Loucy (cell line): ENCODE data around the gene PPP1R9B.

Experiments used
- H2AFZ ChIP-seq: fragments of 200-600 bp; sonication (generic); 2 replicates; pipeline ENCODE4 v1.6.0; 2016; ENCODE audit warnings: antibody characterized with exemption, mild to moderate bottlenecking, low read length, moderate library complexity
- H3F3A ChIP-seq: fragments of 200-600 bp; 2 replicates; pipeline ENCODE4 v1.6.0; 2016; ENCODE audit warnings: antibody characterized with exemption, low read depth, mild to moderate bottlenecking
- H3K27me3 ChIP-seq: fragments of 200-600 bp; sonication (generic); 2 replicates; pipeline ENCODE4 v1.6.1; 2014; ENCODE audit warnings: low read length, mild to moderate bottlenecking; ENCODE audit not compliant: insufficient read depth, poor library complexity, severe bottlenecking
- H3K36me3 ChIP-seq: fragments of 200-600 bp; sonication (generic); 2 replicates; pipeline ENCODE4 v1.6.1; 2016; ENCODE audit warnings: low read length; ENCODE audit not compliant: insufficient read depth
- H3K4me1 ChIP-seq: fragments of 200-600 bp; sonication (generic); 2 replicates; pipeline ENCODE4 v1.5.1; 2014; ENCODE audit warnings: low read length, mild to moderate bottlenecking; ENCODE audit not compliant: insufficient read depth, poor library complexity, severe bottlenecking
- H3K4me2 ChIP-seq: fragments of 200-600 bp; sonication (generic); 2 replicates; pipeline ENCODE4 v1.6.0; 2014; ENCODE audit warnings: antibody characterized with exemption, low read length, low read depth, mild to moderate bottlenecking; ENCODE audit not compliant: poor library complexity, severe bottlenecking
- H3K4me3 ChIP-seq: fragments of 200-600 bp; sonication (generic); 2 replicates; pipeline ENCODE4 v1.5.1; 2014; ENCODE audit warnings: low read length, mild to moderate bottlenecking, mixed read lengths; ENCODE audit not compliant: poor library complexity, severe bottlenecking
- H3K79me2 ChIP-seq: fragments of 200-600 bp; sonication (generic); 2 replicates; pipeline ENCODE4 v1.6.1; 2014; ENCODE audit warnings: low read length; ENCODE audit not compliant: insufficient read depth
- H3K9ac ChIP-seq: fragments of 200-600 bp; sonication (generic); 2 replicates; pipeline ENCODE4 v1.6.0; 2014; ENCODE audit warnings: mild to moderate bottlenecking, low read depth, low read length, moderate library complexity; ENCODE audit not compliant: poor library complexity, severe bottlenecking
- H3K9me2 ChIP-seq: fragments of 200-600 bp; sonication (generic); replicated peaks from 2 replicates; pipeline ENCODE4 v1.6.1; 2016; ENCODE audit warnings: low read depth, low read length, mixed read lengths
- H3K9me3 ChIP-seq: fragments of 200-600 bp; sonication (generic); 2 replicates; pipeline ENCODE4 v1.6.1; 2014; ENCODE audit warnings: mild to moderate bottlenecking, antibody characterized with exemption, low read length, low read depth; ENCODE audit not compliant: insufficient read depth
- H4K20me1 ChIP-seq: fragments of 200-600 bp; sonication (generic); 2 replicates; pipeline ENCODE4 v1.6.0; 2014; ENCODE audit warnings: antibody characterized with exemption, low read length, mild to moderate bottlenecking; ENCODE audit not compliant: insufficient read depth, poor library complexity, severe bottlenecking
- EZH2phosphoT487 ChIP-seq: fragments of 200-600 bp; IDR thresholded peaks from 2 replicates; pipeline ENCODE4 v1.6.1; 2018; ENCODE audit warnings: antibody characterized with exemption, mild to moderate bottlenecking, moderate library complexity, borderline replicate concordance
- TF ChIP-seq, protein P1 (sequence below): fragments of 200-600 bp; sonication (generic); conservative IDR thresholded peaks from 2 replicates; pipeline ENCODE4 v1.5.1; 2014; ENCODE audit warnings: mild to moderate bottlenecking, antibody characterized with exemption, low read length

PPP1R9B gene

DNA sequence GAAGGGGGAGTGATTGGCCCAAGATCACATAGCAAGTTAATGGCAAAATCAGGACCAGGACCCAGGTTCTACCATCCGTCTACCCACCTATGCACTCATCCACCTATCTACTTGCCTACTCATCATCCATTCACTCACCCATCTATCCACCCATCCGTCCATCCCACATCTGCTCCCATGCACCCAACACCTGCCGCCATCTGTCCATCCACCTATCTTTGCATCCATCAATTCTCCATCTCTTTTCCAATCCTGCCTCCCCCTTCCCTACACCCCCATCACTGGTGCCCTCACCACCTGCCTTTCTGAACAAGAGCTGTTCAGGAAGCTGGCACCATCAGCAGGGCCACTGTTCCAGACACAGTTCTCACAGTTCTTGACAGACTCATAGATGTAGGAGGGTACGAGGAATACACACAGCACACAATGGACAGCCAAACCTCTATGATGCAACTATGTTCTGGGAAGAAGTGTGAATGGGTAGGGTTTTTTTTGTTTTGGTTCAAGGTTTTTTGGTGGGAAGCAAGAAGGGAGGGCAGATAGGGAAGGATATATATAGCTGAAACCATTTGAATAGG, 25.0 kb downstream of the PPP1R9B start:
- H3F3A ChIP-seq, result no peaks in the 10 kb centered on the region
- no peak overlapping the region for H2AFZ ChIP-seq
- peaks cover 20% of the 10 kb centered on the region for H3K4me1 ChIP-seq
- no peak overlapping the region for H3K4me2 ChIP-seq
- H3K79me2 ChIP-seq, result no peaks in the 10 kb centered on the region
- TF ChIP-seq, protein P1, sequence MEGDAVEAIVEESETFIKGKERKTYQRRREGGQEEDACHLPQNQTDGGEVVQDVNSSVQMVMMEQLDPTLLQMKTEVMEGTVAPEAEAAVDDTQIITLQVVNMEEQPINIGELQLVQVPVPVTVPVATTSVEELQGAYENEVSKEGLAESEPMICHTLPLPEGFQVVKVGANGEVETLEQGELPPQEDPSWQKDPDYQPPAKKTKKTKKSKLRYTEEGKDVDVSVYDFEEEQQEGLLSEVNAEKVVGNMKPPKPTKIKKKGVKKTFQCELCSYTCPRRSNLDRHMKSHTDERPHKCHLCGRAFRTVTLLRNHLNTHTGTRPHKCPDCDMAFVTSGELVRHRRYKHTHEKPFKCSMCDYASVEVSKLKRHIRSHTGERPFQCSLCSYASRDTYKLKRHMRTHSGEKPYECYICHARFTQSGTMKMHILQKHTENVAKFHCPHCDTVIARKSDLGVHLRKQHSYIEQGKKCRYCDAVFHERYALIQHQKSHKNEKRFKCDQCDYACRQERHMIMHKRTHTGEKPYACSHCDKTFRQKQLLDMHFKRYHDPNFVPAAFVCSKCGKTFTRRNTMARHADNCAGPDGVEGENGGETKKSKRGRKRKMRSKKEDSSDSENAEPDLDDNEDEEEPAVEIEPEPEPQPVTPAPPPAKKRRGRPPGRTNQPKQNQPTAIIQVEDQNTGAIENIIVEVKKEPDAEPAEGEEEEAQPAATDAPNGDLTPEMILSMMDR, result no peak
- TF ChIP-seq EZH2phosphoT487, result no peak
- no peak overlapping the region for H3K9ac ChIP-seq
- no peak overlapping the region for H3K4me3 ChIP-seq
- H4K20me1 ChIP-seq, result no peaks in the 10 kb centered on the region
- H3K9me2 ChIP-seq, result no peaks in the 10 kb centered on the region
- no peaks in the 10 kb centered on the region for H3K9me3 ChIP-seq
- H3K36me3 ChIP-seq, result no peaks in the 10 kb centered on the region
- no peaks in the 10 kb centered on the region for H3K27me3 ChIP-seq

DNA sequence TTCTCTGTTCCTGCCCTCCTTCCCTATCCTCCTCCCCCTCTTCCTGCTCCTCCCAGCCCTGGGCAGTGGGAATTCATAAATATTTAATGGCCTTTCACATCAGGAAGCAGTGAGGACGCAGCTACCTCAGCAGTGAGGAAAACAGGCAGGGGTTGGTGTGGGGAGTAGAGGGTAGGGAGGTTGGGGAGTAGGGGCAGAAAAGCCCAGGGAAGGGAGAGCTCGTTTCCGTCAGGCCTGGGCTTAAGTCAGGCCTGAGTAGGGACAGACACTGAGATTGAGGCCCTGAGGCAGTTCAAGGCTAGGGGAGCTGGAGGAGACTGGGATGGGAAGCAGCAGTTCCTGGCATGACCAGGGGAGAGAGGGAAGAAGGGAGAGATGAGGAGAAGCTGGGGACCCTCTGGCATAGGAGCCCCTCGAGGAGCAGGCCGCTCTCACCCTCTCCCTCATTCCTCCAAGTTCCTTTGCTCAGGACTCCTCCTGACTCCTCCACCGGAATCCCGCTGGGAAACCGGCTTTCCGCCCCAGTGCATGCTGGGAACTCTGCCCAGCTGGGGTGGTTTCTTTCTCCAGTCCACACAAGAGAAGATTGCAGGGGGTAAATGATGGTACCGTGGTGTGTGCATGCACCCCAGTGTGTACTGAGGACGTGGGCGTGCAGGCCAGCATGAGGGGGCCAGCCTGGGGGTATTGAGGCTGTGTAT, 26.7 kb downstream of the PPP1R9B start:
- Histone ChIP-seq H3K9me3 (no peaks in the 10 kb centered on the region), H3K79me2 (no peaks in the 10 kb centered on the region), H3K9ac (no peak overlapping the region), H3K4me1 (peaks cover 20% of the 10 kb centered on the region), H3K4me3 (no peak overlapping the region), H3K27me3 (no peaks in the 10 kb centered on the region), H3K4me2 (no peak overlapping the region), H3F3A (no peaks in the 10 kb centered on the region), H2AFZ (no peak overlapping the region), H3K36me3 (no peaks in the 10 kb centered on the region), H3K9me2 (no peaks in the 10 kb centered on the region), H4K20me1 (no peaks in the 10 kb centered on the region)
- TF ChIP-seq, protein P1, result no peak
- no peak for TF ChIP-seq EZH2phosphoT487

DNA sequence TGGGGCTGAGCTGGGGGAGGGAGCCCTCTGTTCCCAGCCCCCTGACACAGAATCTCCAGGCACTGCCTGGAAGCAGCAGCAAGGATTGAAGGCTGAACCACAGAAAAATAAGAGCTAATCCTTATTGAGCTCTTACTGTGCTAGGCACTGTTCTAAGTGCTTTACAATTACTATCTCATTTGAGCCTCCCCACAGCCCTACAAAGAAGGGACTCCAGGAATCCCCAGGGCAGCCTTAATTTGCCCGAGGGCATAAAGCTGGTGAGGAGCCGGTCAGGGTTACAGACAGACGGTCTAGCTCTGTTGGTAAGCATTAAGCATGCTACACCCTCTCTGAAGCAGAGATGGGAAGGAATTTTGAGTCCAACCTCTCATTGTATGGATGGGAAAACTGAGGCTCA, 27.5 kb downstream of the PPP1R9B start:
- H3K36me3 ChIP-seq, result no peaks in the 10 kb centered on the region
- no peak overlapping the region for H3K4me3 ChIP-seq
- H3K79me2 ChIP-seq, result no peaks in the 10 kb centered on the region
- no peaks in the 10 kb centered on the region for H3K27me3 ChIP-seq
- no peak overlapping the region for H3K9ac ChIP-seq
- H3K9me3 ChIP-seq, result no peaks in the 10 kb centered on the region
- no peak overlapping the region for H3K4me2 ChIP-seq
- H2AFZ ChIP-seq, result no peak overlapping the region
- H3F3A ChIP-seq, result no peaks in the 10 kb centered on the region
- H3K9me2 ChIP-seq, result no peaks in the 10 kb centered on the region
- peaks cover 13% of the 10 kb centered on the region for H3K4me1 ChIP-seq
- TF ChIP-seq, protein P1, result no peak
- no peak for TF ChIP-seq EZH2phosphoT487
- no peaks in the 10 kb centered on the region for H4K20me1 ChIP-seq
